Activated naive CD8-positive, alpha-beta T cell treated with anti-CD3 and anti-CD28 coated beads for 36 hours (primary cell): ENCODE measurements around the gene OPN4. TPM values are rescaled to one million over a fixed set of nuclear protein-coding genes. Genes with fewer than 3 reads are reported as not detected.

ENCODE experiments used
- DNase-seq: peaks from one replicate; pipeline ENCODE4 v3.0.0; 2021
- H3K27ac Mint-ChIP-seq: one replicate; pipeline ENCODE4 v1.8.0; 2022; ENCODE audit warnings: mild to moderate bottlenecking, moderate library complexity, mixed read lengths
- H3K27me3 Mint-ChIP-seq: one replicate; pipeline ENCODE4 v1.8.0; 2022; ENCODE audit warnings: mild to moderate bottlenecking, mixed read lengths
- H3K36me3 Mint-ChIP-seq: one replicate; pipeline ENCODE4 v1.8.0; 2021; ENCODE audit warnings: mild to moderate bottlenecking, mixed read lengths
- H3K4me1 Mint-ChIP-seq: one replicate; pipeline ENCODE4 v1.8.0; 2021; ENCODE audit warnings: mixed read lengths
- H3K4me3 Mint-ChIP-seq: one replicate; pipeline ENCODE4 v1.8.0; 2022; ENCODE audit warnings: mild to moderate bottlenecking, moderate library complexity, mixed read lengths
- H3K9me3 Mint-ChIP-seq: one replicate; pipeline ENCODE4 v1.8.0; 2022; ENCODE audit warnings: mixed read lengths
- total RNA-seq, 2 experiments: library from RNA; stranded (reverse); gene quantifications; one replicate each; pipeline ENCODE4 v1.2.3, GENCODE V29; 2021

OPN4 gene
- total RNA-seq, 2 experiments from 2014 or later = not detected

GRCh38 chr10:86653379-86653778, 968 bp upstream of the OPN4 start:
- no peak overlapping the region for H3K27ac Mint-ChIP-seq
- no peaks in the 10 kb centered on the region for H3K27me3 Mint-ChIP-seq
- H3K4me1 Mint-ChIP-seq = no peaks in the 10 kb centered on the region
- H3K36me3 Mint-ChIP-seq = no peaks in the 10 kb centered on the region
- H3K4me3 Mint-ChIP-seq = no peak overlapping the region
- H3K9me3 Mint-ChIP-seq = no peaks in the 10 kb centered on the region
- no peak for DNase-seq

- Mint-ChIP-seq H3K36me3 (no peaks in the 10 kb centered on the region), H3K4me3 (no peak overlapping the region), H3K4me1 (no peaks in the 10 kb centered on the region), H3K9me3 (no peaks in the 10 kb centered on the region), H3K27me3 (no peaks in the 10 kb centered on the region), H3K27ac (no peak overlapping the region)
- DNase-seq = no peak
Observed at GRCh38 chr10:86653987-86654386, 360 bp upstream of the OPN4 start.

- H3K36me3 Mint-ChIP-seq = no peaks in the 10 kb centered on the region
- DNase-seq = no peak
- no peak overlapping the region for H3K27ac Mint-ChIP-seq
- H3K4me3 Mint-ChIP-seq = no peak overlapping the region
- H3K4me1 Mint-ChIP-seq = no peaks in the 10 kb centered on the region
- no peaks in the 10 kb centered on the region for H3K27me3 Mint-ChIP-seq
- H3K9me3 Mint-ChIP-seq = no peaks in the 10 kb centered on the region
Observed at GRCh38 chr10:86655173-86655540, 810 bp downstream of the OPN4 start.

GRCh38 chr10:86655596-86655995, 1.2 kb downstream of the OPN4 start:
- H3K4me3 Mint-ChIP-seq = no peak overlapping the region
- no peak overlapping the region for H3K27ac Mint-ChIP-seq
- no peaks in the 10 kb centered on the region for H3K27me3 Mint-ChIP-seq
- DNase-seq = no peak
- no peaks in the 10 kb centered on the region for H3K4me1 Mint-ChIP-seq
- H3K36me3 Mint-ChIP-seq = no peaks in the 10 kb centered on the region
- H3K9me3 Mint-ChIP-seq = no peaks in the 10 kb centered on the region

- no peaks in the 10 kb centered on the region for H3K4me1 Mint-ChIP-seq
- H3K36me3 Mint-ChIP-seq = no peaks in the 10 kb centered on the region
- no peaks in the 10 kb centered on the region for H3K9me3 Mint-ChIP-seq
- no peak overlapping the region for H3K27ac Mint-ChIP-seq
- no peaks in the 10 kb centered on the region for H3K27me3 Mint-ChIP-seq
- DNase-seq = no peak
- H3K4me3 Mint-ChIP-seq = no peak overlapping the region
Observed at GRCh38 chr10:86657011-86657395, 2.7 kb downstream of the OPN4 start.

- no peak for DNase-seq
- Mint-ChIP-seq H3K27me3 (no peaks in the 10 kb centered on the region), H3K4me3 (no peak overlapping the region), H3K4me1 (no peaks in the 10 kb centered on the region), H3K9me3 (no peaks in the 10 kb centered on the region), H3K27ac (no peak overlapping the region), H3K36me3 (no peaks in the 10 kb centered on the region)
Observed at GRCh38 chr10:86657396-86658011, 3.2 kb downstream of the OPN4 start.

GRCh38 chr10:86658261-86658741, 4.0 kb downstream of the OPN4 start:
- DNase-seq = no peak
- no peaks in the 10 kb centered on the region for H3K27me3 Mint-ChIP-seq
- no peaks in the 10 kb centered on the region for H3K36me3 Mint-ChIP-seq
- H3K4me3 Mint-ChIP-seq = no peak overlapping the region
- no peaks in the 10 kb centered on the region for H3K4me1 Mint-ChIP-seq
- H3K27ac Mint-ChIP-seq = no peak overlapping the region
- no peaks in the 10 kb centered on the region for H3K9me3 Mint-ChIP-seq

- no peaks in the 10 kb centered on the region for H3K36me3 Mint-ChIP-seq
- H3K9me3 Mint-ChIP-seq = no peaks in the 10 kb centered on the region
- no peak overlapping the region for H3K4me3 Mint-ChIP-seq
Observed at GRCh38 chr10:86658751-86659150, 4.4 kb downstream of the OPN4 start.

GRCh38 chr10:86659161-86659691, 4.9 kb downstream of the OPN4 start:
- Mint-ChIP-seq H3K9me3 (no peaks in the 10 kb centered on the region), H3K36me3 (no peaks in the 10 kb centered on the region), H3K27me3 (no peaks in the 10 kb centered on the region), H3K27ac (no peak overlapping the region), H3K4me1 (no peaks in the 10 kb centered on the region), H3K4me3 (no peak overlapping the region)
- no peak for DNase-seq

More at GRCh38 chr10:86658751-86659150, 4.4 kb downstream of the OPN4 start:
- DNase-seq = no peak
- Mint-ChIP-seq H3K27me3 (no peaks in the 10 kb centered on the region), H3K4me1 (no peaks in the 10 kb centered on the region), H3K27ac (no peak overlapping the region)

GRCh38 chr10:86659721-86660453, 5.5 kb downstream of the OPN4 start:
- DNase-seq = no peak

GRCh38 chr10:86661161-86662025, 7.0 kb downstream of the OPN4 start:
- no peak overlapping the region for H3K27ac Mint-ChIP-seq

More at GRCh38 chr10:86659721-86660453, 5.5 kb downstream of the OPN4 start:
- H3K36me3 Mint-ChIP-seq = no peaks in the 10 kb centered on the region
- H3K4me1 Mint-ChIP-seq = no peaks in the 10 kb centered on the region
- no peaks in the 10 kb centered on the region for H3K9me3 Mint-ChIP-seq
- H3K27ac Mint-ChIP-seq = no peak overlapping the region
- H3K27me3 Mint-ChIP-seq = no peaks in the 10 kb centered on the region
- no peak overlapping the region for H3K4me3 Mint-ChIP-seq

GRCh38 chr10:86662186-86663045, 8.1 kb downstream of the OPN4 start:
- no peak for DNase-seq
- no peaks in the 10 kb centered on the region for H3K36me3 Mint-ChIP-seq
- no peaks in the 10 kb centered on the region for H3K27me3 Mint-ChIP-seq
- no peak overlapping the region for H3K27ac Mint-ChIP-seq
- H3K4me1 Mint-ChIP-seq = no peaks in the 10 kb centered on the region
- H3K4me3 Mint-ChIP-seq = no peak overlapping the region
- H3K9me3 Mint-ChIP-seq = no peaks in the 10 kb centered on the region

More at GRCh38 chr10:86661161-86662025, 7.0 kb downstream of the OPN4 start:
- Mint-ChIP-seq H3K4me3 (no peak overlapping the region), H3K27me3 (no peaks in the 10 kb centered on the region), H3K9me3 (no peaks in the 10 kb centered on the region), H3K36me3 (no peaks in the 10 kb centered on the region), H3K4me1 (no peaks in the 10 kb centered on the region)
- no peak for DNase-seq

- Mint-ChIP-seq H3K36me3 (no peaks in the 10 kb centered on the region), H3K4me1 (no peaks in the 10 kb centered on the region), H3K27me3 (no peaks in the 10 kb centered on the region), H3K9me3 (no peaks in the 10 kb centered on the region), H3K4me3 (no peak overlapping the region), H3K27ac (no peak overlapping the region)
- DNase-seq = no peak
Observed at GRCh38 chr10:86663046-86663345, 8.6 kb downstream of the OPN4 start.

GRCh38 chr10:86663576-86664339, 9.4 kb downstream of the OPN4 start:
- DNase-seq = no peak
- no peaks in the 10 kb centered on the region for H3K9me3 Mint-ChIP-seq
- H3K4me1 Mint-ChIP-seq = no peaks in the 10 kb centered on the region
- no peaks in the 10 kb centered on the region for H3K27me3 Mint-ChIP-seq
- no peak overlapping the region for H3K4me3 Mint-ChIP-seq
- no peak overlapping the region for H3K27ac Mint-ChIP-seq
- H3K36me3 Mint-ChIP-seq = no peaks in the 10 kb centered on the region
